Neural crest cell (in vitro differentiated cells): Measurements from ENCODE around the gene GPATCH2L. TPM values are rescaled to one million over a fixed set of nuclear protein-coding genes. Genes with fewer than 3 reads are reported as not detected.

Experiments used
- DNase-seq: peaks from one replicate; pipeline ENCODE4 v3.0.0; 2021; ENCODE audit warnings: low read depth, mixed read lengths, low spot score
- H3K27ac Mint-ChIP-seq: one replicate; pipeline ENCODE4 v1.8.0; 2021; ENCODE audit warnings: mild to moderate bottlenecking, mixed read lengths; ENCODE audit not compliant: unreplicated experiment
- H3K27me3 Mint-ChIP-seq: 2 replicates; pipeline ENCODE4 v1.8.0; 2021; ENCODE audit warnings: low read depth, mild to moderate bottlenecking, mixed read lengths
- H3K36me3 Mint-ChIP-seq: 2 replicates; pipeline ENCODE4 v1.8.0; 2021; ENCODE audit warnings: low read depth, mild to moderate bottlenecking, mixed read lengths
- H3K4me1 Mint-ChIP-seq: 2 replicates; pipeline ENCODE4 v1.8.0; 2021; ENCODE audit warnings: mixed read lengths
- H3K4me3 Mint-ChIP-seq: one replicate; pipeline ENCODE4 v1.8.0; 2021; ENCODE audit warnings: mild to moderate bottlenecking, mixed read lengths
- H3K9me3 Mint-ChIP-seq: 2 replicates; pipeline ENCODE4 v1.8.0; 2021; ENCODE audit warnings: mixed read lengths
- total RNA-seq: library from RNA; stranded (reverse); gene quantifications from 2 replicates; pipeline ENCODE4 v1.2.1, GENCODE V29; 2021
- TF ChIP-seq, protein P1 (sequence below): fragments of 200-600 bp; sonication (generic); conservative IDR thresholded peaks from 2 replicates; pipeline ENCODE4 v1.5.0; 2021; ENCODE audit warnings: antibody characterized with exemption, mild to moderate bottlenecking

GPATCH2L gene
- total RNA-seq, 1 donor from 2014 or later, result 73.1 TPM

DNA sequence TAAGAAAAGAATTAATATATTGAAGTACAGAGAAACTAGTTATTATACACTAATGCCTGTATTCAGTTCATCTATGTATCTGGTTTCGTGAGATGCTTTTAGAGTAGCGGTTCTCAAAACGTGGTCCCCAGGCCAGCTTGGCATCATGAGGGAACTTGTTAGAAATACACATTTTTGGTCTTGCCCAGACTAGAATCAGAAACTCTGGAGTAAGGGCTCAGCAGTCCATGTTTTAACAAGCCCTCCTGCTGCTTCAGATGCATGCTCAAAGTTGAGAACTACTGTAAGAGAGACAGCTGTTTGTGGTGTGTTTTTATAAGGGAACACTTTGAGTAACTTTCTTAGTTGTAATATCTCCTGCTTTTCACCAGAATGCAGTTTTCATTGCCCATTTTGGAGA is 18.1 kb downstream of the GPATCH2L start:
- TF ChIP-seq, protein P1, sequence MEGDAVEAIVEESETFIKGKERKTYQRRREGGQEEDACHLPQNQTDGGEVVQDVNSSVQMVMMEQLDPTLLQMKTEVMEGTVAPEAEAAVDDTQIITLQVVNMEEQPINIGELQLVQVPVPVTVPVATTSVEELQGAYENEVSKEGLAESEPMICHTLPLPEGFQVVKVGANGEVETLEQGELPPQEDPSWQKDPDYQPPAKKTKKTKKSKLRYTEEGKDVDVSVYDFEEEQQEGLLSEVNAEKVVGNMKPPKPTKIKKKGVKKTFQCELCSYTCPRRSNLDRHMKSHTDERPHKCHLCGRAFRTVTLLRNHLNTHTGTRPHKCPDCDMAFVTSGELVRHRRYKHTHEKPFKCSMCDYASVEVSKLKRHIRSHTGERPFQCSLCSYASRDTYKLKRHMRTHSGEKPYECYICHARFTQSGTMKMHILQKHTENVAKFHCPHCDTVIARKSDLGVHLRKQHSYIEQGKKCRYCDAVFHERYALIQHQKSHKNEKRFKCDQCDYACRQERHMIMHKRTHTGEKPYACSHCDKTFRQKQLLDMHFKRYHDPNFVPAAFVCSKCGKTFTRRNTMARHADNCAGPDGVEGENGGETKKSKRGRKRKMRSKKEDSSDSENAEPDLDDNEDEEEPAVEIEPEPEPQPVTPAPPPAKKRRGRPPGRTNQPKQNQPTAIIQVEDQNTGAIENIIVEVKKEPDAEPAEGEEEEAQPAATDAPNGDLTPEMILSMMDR, result no peak
- H3K27ac Mint-ChIP-seq, result no peak overlapping the region
- no peaks in the 10 kb centered on the region for H3K9me3 Mint-ChIP-seq
- peaks cover 15% of the 10 kb centered on the region for H3K36me3 Mint-ChIP-seq
- no peak overlapping the region for H3K4me3 Mint-ChIP-seq
- H3K4me1 Mint-ChIP-seq, result no peaks in the 10 kb centered on the region
- H3K27me3 Mint-ChIP-seq, result no peaks in the 10 kb centered on the region
- no peak for DNase-seq

DNA sequence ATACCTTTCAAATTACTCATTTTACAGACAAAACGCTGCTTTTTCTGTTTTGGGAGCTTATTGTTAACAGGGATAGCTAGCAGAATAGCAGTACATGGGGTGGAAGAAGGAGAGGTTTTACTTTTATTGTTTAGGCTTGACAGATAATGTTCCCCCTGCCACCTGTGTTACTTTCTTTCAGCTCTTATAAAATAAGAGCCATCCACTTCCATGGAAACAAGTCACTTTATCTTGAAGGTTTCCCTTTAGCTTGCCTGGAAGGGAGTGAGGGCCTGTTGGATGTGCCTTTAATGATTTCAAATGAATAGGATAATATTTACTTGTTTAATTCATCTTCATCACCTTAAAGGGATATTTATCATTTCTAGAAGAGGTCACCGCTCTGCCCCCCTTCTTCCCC is 23.3 kb downstream of the GPATCH2L start:
- no peaks in the 10 kb centered on the region for H3K27me3 Mint-ChIP-seq
- H3K36me3 Mint-ChIP-seq, result peaks cover 13% of the 10 kb centered on the region
- H3K4me1 Mint-ChIP-seq, result no peaks in the 10 kb centered on the region
- no peaks in the 10 kb centered on the region for H3K9me3 Mint-ChIP-seq
- H3K27ac Mint-ChIP-seq, result no peak overlapping the region
- TF ChIP-seq, protein P1, result no peak
- H3K4me3 Mint-ChIP-seq, result no peak overlapping the region
- no peak for DNase-seq

DNA sequence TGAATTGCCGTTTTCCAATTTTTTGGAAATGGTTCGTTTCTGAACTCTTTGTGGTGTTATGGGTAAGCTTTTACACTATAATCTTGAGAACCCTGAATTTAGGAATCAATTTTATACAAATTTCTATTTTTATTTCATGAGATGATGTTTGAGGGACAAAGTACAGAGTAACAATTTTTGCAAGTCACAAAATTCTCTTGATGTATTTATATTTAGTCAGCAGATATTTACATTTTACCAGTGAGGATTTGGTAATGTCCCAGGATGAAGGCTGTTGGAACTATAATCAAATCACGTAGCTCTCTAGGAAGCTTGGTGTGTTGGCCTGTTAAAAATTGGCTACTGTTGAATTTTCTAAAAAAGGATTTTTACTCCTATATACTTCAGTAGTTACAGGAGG is 24.2 kb downstream of the GPATCH2L start:
- H3K36me3 Mint-ChIP-seq, result peaks cover 15% of the 10 kb centered on the region
- H3K27ac Mint-ChIP-seq, result no peak overlapping the region
- DNase-seq, result no peak
- TF ChIP-seq, protein P1, result no peak
- no peak overlapping the region for H3K4me3 Mint-ChIP-seq
- H3K4me1 Mint-ChIP-seq, result no peaks in the 10 kb centered on the region
- no peaks in the 10 kb centered on the region for H3K9me3 Mint-ChIP-seq
- H3K27me3 Mint-ChIP-seq, result no peaks in the 10 kb centered on the region

DNA sequence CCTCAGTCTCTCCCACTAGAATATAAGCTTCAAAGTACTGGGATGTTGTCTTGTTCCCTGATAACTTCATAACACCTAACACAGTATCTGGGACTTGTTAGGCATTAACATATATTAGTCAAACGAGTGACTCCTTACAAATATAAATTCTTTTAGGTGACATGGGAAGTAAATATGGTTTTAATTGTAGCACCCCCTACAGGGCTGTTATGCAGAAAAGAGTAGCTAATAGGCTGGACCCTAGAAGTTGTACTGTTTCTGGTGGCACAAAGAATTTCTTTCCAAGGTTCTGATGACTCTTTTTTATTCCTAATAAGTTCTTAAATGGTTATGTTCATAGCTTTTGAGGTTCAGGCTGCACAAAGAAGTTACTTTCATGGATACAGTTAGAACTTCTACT is 29.8 kb downstream of the GPATCH2L start:
- Mint-ChIP-seq H3K9me3 (no peaks in the 10 kb centered on the region), H3K4me1 (peaks cover 7% of the 10 kb centered on the region), H3K4me3 (no peak overlapping the region), H3K27ac (no peak overlapping the region), H3K27me3 (no peaks in the 10 kb centered on the region), H3K36me3 (peaks cover 31% of the 10 kb centered on the region)
- no peak for DNase-seq
- TF ChIP-seq, protein P1, result peak; percentile 36

DNA sequence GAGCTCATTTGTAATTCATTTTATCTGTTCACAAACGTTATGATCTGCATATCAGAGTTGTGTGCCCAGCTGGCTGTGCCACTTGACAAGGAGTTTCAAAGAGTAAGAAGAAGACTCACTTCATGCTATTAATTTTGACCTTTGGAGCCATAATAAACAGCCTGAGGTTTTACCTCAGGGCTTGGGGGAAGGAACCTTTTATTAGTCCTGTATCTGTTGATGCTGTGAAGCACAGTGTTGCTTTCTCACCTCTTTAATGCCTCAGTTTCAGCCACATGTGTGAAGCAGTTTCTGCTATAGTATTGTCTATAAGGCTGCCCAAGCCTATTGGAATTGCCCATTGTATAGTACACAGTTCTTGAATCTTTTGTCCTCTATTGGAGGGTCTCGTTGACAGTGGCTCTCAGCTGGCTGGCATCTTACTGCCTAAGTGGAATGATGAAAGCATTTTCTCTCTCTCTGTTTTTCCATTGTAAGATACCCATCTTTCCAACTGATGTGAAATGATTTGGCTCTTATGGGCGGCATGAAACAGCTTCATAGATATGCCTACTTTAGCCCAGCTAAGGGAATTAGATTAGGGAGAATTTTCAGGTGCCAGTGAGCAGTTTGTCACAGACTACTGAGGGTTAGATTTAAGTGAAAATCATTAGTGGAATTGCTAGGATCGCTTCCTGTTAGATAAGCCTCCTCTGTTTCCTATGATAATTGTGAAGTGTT is 34.7 kb downstream of the GPATCH2L start:
- no peaks in the 10 kb centered on the region for H3K27me3 Mint-ChIP-seq
- no peaks in the 10 kb centered on the region for H3K9me3 Mint-ChIP-seq
- TF ChIP-seq, protein P1, result no peak
- no peak overlapping the region for H3K4me3 Mint-ChIP-seq
- H3K27ac Mint-ChIP-seq, result no peak overlapping the region
- H3K4me1 Mint-ChIP-seq, result peaks cover 8% of the 10 kb centered on the region
- peaks cover 17% of the 10 kb centered on the region for H3K36me3 Mint-ChIP-seq
- DNase-seq, result no peak
